Ovary (tissue), 3 donors: Measurements from ENCODE around the gene ARVCF.

ENCODE experiments used
- CTCF ChIP-seq, 3 donors: fragments of 450-650 bp in 2 of 3; fragments of 200-600 bp in 1 of 3; IDR thresholded peaks; one replicate each; pipeline versions ENCODE4 v1.5.1 to v1.8.0; 2016 to 2022; ENCODE audit warnings: antibody characterized with exemption in 3 of 3, mild to moderate bottlenecking in 1 of 3
- EP300 ChIP-seq: sonication (generic); formaldehyde crosslinking; IDR thresholded peaks from one replicate; pipeline ENCODE4 v1.6.1; 2017; ENCODE audit warnings: antibody characterized with exemption
- POLR2A ChIP-seq: fragments of 450-650 bp; IDR thresholded peaks from one replicate; pipeline ENCODE4 v1.6.1; 2017; ENCODE audit warnings: antibody characterized with exemption, mild to moderate bottlenecking, moderate library complexity
- donor health status: DM: no; HTN: no; CAD: no.

GRCh38 chr22:19981961-19982920, 34.4 kb downstream of the ARVCF start:
- TF ChIP-seq CTCF (IDR thresholded peaks at IDR 0.05): no peak
- TF ChIP-seq POLR2A: no peak
- no peak for TF ChIP-seq EP300
